Smooth muscle cell of the brain vasculature (primary cell): ENCODE measurements around the gene CFAP97D1.
A peak's percentile ranks its signal among the peaks of the same experiment; 100 is the strongest.
"Not testable (repeated sequence)": the region's sequence is repeated elsewhere in the genome, so short reads cannot be mapped to it uniquely, and the experiment has no call there.

Experiments used
- DNase-seq: peaks from one replicate; pipeline ENCODE4 v3.0.0-alpha.2; 2012; ENCODE audit warnings: low read depth, low spot score

Gene CFAP97D1

DNA sequence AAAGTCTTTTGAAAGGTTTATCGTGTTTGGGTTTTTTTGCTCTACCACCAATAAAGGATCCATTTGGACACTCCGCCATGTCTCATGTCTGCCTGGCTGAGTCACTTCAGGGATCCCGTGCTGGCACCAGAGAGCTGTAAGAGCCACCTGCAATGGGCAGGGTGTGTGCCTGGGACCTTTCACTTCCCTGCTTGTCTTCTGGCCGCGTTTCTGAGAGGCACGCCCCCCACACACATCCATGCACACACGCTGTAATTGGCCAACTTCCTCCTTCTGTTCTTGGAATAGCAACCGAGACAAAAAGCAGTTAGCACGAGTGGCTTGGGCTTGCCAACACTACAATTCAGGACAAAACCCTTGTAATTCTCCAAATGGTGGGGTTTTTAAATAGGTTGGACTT is 11.9 kb upstream of the CFAP97D1 start:
- DNase-seq = no peak

DNA sequence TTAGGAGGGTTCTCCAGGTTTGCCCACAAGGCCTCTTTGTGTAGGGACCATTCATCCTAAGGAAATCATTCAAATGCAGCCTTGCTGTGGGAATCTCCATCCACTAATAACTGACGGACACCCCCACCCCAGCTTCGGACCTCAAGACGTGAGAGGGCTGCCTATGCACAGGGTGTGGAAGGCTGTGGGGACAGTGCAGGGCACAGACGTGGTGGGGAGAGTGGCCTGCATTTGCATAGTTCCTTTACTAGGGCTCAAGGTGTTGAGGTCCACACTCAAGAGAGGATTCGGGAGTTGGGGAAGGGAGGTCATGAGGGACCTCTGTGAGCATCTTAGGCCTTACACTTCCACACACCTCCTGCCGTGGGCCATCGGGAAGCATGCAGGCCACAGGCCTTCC is 11.3 kb upstream of the CFAP97D1 start:
- no peak for DNase-seq

DNA sequence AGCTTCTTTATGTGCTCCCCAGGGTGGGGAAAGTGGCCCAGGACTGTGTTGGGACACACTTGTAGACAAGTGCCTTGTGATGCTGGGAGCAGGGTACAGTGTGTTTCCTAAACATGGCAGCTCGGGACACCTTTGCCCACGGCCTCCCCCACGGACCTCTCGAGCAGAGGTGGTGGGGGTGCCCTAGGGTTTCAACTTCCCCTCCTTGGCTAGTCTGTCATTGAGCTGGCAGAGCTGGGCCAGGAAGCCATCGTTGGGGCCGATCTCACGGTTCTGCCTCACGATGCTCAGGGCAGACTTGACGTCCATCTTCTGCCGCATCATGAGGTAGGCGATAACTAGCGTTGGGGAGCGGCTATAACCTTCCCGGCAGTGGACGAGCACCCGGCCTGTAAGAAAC is 10.8 kb upstream of the CFAP97D1 start:
- no peak for DNase-seq

DNA sequence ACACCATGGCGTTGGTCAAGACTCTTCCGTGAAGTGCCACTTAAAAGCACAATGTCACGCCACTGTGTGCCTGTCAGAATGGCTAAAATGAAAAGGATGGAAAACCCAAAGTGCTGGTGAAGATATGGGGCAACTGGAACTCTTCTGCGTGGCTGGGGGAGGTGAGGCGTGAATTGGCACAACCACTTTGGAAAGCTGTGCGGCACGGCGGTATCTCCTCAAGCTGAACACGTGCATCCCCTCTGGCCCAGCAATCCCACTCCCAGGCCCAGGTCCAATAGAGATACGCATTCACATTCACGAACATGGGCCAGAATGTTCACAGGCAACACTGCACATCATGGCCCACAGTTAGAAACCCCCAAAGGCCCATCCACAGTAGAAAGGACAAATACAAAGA is 10.4 kb upstream of the CFAP97D1 start:
- no peak for DNase-seq

DNA sequence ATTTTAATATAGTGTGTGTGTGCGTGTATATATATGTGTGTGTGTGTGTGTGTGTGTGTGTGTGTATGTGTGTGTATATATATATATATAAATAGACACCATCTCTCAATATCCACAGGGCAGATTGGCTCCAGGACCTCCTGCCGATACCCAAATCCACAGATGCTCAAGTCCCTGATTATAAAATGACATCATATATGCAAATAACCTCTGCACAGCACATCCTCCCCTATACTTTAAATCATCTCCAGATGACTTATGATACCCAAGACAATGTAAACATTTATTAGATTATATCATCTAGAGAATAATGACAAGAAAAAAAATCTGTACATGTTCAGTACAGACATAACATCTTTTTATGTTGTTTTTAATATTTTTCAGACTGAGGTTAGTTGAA is 9.3 kb upstream of the CFAP97D1 start:
- no peak for DNase-seq

DNA sequence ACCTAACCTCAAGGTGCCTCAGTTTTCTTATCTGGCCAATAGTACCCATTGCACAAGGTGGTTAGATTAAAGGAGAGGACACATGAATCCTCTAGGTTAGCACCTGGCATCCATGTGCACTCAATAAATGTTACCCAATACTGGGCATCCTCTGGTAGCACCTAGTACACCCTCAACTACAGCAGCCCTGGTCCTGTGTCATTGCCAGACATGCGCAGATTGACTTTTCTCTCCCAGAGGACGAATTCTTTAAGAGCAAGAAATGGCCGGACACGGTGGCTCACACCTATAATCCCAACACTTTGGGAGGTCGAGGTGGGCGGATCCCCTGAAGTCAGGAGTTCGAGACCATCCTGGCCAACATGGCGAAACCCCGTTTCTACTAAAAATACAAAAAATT is 8.8 kb upstream of the CFAP97D1 start:
- no peak for DNase-seq

DNA sequence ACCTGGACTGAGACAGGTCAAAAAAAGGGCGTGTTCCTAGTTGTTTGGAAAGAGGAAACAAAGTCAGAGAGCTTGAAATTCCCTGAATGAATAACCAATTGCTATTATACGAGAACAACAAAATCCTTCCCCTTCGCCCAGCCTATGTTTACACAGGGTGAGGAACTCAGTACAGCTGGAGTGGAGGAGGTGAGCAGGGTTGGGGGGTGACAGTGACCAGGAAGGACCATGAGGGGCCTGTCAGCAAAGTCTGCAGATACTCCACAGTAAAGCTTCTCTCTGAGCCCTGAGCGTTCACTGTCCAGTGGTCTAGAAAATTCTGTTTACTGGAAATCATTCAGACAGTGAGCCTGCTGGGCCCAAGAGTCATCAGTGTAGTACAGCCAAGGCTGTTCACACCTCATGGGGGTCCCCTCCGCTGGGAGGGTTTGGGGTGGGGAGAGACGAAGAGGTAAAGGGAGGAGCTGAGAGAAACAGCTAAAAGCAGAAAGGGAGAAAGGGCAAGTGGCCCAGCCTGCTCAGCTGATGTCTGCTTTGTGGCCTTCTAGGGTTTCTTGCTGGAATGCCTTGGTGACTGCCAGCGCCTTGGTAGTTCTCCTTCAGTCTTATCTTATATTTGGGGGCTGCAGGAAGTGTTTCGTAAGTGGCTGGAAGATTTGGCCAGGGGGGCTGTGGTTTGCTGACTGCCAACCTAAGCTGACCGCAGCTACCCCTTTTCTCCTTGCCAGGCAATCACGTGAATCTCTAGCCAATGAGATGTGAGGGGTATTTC is 7.2 kb upstream of the CFAP97D1 start:
- DNase-seq = no peak

DNA sequence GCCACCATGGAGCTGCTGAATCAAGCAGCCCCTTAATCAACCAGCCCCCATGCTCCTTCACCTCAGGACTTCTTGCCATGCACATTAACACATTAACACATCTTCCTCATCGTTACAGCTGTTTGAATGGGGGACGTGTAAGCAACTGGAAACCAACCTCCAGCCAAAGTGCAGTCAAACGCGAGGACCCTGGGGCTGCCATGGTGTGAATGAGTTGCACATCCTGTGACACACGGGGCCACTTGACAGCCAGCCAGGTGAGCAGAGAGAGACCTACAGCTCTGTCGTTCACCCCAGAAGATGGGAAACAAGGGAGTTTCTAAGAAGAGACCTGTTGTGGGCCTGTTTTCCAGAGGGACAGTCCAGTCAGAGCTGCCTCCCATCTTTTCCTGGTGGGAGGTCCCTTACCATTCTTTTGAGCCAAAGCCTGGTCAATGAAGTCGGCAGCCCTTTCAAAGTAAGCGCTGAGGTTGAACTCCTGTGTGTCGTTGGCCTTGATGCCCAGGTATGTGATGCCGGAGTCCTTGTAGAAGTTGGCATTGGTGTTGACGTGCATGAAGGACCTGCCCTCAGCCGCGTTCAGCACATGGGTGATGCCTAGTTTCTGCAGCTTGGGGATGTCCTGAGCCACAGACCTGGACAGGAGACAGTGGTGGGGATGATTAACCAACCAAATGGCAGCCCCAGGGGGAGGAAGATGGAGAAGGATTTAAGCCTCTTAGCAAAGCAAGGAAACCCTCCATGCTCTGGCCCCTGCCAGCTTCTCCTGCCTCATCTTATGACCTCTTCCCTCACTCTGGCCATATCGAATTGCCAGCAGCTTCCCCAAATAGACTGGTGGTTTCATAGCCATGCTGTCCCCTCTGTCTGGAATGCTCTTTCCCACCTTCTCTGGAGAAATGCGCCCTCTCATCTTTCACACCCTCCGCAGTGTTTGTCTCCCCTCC is 5.7 kb upstream of the CFAP97D1 start:
- no peak for DNase-seq

DNA sequence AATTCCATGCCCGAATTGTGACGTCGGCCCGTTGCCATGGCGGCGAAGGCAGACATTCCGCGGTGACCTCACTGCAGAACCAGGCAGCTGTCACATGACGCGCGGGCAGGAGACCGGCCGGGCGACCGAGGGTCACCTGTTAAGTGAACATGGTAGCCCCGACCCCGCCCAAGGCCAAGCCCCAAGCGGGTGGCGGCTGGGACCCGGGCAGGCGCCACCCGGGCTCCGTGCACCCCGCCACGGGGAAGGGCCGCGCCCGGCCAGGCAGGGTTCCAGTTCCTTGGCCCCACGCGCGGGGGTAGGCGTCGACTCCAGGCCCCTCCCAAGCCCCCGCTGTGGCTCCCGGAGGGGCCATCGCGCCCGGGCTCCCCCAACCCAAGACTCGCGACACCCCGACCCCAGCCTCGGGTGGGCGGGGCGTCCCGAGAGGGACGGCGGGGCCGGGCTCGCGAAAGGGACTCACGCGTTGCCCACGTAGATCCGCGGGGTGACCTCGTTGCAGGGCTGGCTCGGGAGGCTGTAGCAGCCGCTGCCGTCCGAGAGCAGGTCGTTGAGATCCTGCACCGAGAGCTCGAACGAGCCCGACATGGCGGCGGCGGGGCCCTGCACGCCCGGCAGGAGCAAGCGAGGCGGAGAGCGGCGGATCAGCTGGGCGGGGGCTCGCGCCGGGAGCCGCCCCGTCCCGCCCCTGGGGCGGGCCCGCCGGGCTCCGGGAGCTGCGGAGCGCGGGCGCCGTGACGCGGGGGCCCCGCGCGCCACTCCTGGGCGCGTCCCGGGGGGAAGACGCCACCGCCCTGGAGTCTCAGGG is 1.7 kb upstream of the CFAP97D1 start, which contains the start of gene DUSP3:
DUSP3 (minus strand) TSS at position 641 of the 808 bp plus-strand sequence; CDS start at position 588, 53 bp downstream.
- DNase-seq = peak; percentile 70

DNA sequence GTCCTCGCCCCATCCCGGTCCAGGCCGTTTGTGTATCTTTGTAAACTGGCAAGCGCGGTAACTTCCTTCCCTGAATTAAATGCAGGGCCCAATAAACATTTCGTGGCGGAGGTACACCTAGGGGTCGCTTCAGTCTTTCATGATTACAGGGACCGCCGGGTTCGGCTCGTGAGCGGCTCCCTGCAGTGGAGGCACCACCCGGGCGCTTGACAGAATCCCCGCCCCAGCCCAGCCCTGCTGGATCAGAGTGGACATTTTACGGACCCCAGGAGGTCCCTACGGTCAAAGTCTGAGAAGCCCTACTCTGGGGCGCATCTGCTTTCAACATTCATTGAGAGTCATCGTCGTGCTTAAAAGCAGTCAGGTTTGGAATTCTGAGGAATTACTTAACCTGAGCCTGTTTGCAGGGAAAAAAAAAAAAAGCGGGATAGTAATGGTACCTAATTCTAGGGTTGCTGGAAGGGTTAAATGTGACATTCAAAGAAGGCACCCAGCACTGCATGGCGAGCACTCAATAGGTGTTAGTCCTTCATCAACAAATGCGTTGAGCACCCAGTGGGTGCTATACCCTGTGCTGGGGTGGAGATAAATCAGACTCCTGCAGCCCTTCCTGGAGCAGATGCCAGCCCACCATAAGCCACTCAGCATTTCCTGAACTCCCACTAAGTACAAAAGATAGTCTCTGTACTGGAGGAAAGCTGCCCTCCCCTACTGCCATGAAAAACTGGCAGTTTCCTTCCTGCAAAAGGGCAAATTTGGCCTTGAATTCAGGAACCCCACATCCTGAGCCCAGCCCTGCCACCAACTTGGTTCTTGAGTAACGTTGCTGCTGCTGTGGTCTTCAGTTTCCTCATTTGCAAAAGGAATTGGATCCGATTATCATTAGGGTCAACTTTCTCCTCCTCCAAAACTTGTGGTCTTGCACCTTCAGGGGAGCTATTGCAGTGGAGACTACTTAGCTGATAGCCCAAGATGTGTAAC is 800 bp upstream of the CFAP97D1 start:
- no peak for DNase-seq

DNA sequence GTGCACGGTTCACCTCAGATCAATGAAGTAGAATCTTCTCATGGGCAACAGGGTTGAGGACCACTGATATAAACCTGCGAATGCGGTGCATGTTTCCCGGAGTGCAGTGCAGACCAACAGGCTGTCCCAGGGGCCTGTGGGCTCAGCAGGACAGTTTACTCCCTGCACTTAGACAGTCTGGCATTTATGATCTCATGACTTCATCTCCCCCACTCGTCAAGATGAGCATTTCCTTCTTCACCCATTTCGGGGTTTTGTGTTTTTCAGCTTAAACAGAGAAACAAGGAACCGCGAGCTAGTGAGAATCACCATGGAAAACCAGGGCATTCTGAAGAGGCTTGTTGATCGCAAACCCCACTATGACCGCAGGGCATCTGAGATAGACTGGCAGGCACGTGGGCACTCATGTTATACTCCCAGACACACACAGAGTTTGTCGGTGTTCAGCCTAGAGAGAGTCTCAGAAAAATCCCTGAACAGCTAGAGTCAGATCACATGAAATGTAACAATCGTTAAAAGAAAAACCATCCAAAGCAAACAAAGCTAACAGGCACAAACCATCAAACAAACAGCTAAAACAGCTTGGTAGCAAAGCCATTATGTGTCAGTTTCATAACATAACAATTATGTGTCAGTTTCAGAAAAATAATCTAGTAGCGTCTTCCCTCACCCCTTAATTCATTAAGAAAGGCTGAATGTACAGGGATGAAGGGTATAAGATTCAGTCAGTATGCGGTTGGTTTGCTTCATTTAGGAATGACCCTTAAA is 2.9 kb downstream of the CFAP97D1 start:
- DNase-seq = no peak

DNA sequence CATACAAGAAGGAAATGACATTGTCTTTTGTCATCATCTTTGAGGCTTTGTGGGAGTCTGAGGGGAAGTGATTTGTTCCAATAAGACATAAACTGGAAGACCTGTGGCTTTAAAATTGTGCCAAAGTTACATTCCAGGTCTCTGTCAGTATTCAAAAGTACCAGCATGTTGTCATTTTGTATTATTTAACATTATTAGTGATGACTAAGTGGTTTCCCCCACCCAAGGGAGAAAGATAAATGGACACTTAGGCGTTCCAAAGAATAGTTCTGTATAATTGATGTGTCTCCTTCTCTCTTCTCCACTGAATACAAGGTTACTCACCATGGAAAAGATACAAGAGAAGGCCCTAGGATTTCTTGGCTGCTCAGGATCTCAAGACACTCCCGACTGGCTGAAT is 3.8 kb downstream of the CFAP97D1 start:
- DNase-seq = no peak

DNA sequence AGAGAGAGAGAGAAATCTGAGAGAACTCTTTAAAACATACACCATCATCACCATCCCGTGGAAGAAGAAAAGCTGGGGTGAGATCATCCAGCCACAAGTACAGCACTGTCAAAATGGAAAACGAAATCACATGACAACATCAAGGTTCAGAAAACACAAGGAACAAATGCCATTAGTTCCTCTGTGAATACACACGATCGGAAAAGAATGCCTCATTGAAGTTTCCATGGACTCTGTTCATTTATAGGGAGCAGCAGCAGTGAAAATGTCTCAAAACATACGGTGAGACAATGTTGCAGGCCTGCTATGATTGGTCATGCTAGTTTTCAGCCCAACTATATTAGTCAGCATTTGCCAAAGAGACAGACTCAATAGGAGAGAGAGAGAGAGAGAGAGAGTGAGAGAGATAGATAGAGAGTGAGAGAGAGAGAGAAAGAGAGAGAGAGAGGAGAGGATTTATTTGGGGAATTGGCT is 4.4 kb downstream of the CFAP97D1 start:
- no peak for DNase-seq

DNA sequence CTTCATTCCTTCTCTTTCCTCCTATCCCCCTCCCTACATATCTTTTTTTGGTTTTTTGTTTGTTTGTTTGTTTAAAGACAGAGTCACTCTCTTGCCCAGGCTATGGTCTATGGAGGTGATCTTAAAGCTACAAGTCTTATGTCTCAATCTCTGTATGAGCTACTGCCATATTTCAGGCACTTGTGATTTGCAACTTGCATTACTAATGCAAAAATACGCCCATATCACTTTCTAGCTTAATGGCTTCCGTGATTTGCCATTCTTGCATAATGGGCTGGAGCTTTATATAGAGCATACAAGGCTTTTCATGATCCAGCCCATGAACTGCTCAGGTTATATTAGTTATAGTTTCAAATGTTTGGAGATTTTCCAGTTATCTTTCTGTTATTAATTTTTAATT is 7.5 kb downstream of the CFAP97D1 start:
- no peak for DNase-seq

DNA sequence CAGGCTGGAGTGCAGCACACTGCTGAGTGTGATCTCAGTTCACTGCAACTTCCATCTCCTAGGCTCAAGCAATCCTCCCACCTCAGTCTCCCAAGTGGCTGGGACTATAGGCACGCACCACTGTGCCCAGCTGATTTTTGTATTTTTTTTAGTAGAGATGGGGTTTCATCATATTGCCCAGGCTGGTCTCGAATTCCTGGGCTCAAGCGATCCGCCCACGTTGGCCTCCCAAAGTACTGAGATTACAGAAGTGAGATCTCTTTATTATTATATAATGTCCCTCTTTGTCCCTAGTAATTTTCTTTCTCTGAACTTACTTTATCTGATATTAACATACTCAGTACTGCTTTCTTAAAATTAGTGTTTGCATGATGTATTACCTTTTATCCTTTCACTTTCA is 8.3 kb downstream of the CFAP97D1 start:
- no peak for DNase-seq

DNA sequence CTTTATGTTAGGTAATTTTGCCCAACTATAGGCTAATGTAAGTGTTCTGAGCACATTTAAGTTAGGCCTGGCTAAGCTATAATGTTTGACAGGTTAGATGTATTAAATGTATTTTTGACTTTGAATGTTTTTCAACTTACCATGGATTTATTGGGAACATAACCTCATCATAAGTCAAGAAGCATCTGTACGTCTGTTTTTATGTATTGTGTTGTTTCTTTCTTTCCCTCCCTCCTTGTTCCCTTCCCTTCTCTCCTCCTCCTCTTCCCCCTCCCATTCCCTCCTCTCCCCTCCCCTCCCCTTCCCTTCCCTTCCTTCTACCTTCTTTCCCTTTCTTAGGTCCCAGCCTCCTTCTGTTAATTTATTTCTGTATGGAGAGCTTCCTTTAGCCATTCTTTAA is 9.2 kb downstream of the CFAP97D1 start:
- DNase-seq = no peak

DNA sequence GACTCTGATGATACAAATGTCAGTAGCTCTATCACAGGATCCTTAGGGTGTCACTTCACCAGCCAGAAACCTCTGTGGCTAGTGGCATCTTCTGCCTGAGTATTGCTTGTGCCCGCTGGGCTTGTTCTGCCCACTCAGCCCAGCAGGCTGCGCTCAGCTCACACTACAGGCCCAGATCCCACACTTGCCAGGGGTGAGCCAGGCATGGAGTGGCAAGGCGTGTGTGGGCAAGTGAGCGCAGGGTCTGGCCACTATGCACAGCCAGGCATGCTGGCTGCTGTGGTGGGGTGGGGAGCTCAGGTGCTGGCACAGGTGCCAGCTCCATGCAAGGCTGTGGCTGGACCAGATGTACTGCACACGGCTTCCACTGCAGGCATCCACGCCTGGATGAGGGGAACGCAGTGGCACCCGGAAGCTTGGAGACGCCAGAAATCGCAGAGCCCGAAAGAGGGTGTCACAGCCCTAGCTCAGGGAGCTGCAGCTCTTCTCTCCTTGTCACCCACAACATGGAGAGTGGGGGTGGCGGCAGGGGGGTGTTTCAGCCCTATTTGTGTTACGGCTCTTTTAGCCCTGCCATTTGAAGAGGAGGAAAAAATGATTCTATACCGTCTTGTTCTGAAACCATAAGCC is 10.2 kb downstream of the CFAP97D1 start:
- no peak for DNase-seq

DNA sequence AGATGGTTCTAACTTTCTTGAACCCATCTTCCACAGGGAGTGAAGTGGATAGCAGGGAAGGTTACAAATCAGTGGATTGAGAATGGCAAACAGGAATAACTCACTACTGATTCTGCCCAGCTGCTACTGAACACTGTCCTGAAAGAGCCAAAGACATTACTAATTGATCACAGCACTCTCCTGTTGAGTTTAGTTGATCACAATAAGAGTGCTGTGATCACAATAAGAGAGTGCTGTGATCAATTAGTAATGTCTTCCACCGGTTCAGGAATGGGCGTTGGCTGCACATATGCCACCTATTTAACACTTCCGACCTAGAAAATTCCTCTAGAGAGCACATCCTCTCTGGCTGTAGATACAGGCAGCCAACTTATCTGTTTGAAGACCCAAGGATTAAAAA is 11.4 kb downstream of the CFAP97D1 start:
- no peak for DNase-seq

DNA sequence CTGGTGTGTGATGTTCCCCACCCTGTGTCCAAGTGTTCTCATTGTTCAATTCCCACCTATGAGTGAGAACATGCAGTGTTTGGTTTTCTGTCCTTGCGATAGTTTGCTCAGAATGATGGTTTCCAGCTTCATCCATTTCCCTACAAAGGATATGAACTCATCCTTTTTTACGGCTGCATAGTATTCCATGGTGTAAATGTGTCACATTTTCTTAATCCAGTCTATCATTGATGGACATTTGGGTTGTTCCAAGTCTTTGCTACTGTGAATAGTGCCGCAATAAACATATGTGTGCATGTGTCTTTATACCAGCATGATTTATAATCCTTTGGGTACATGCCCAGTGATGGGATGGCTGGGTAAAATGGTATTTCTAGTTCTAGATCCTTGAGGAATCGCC is 12.4 kb downstream of the CFAP97D1 start:
- DNase-seq = not testable (repeated sequence)
